Left lung (tissue), 10 donors: ENCODE measurements around the gene RAB3B. TPM values are rescaled to one million over a fixed set of nuclear protein-coding genes. Genes with fewer than 3 reads are reported as not detected.

Experiments
- ATAC-seq: fragments of 200-7000 bp; cut with Tn5 transposase; one replicate; pipeline ENCODE4 v1.9.1; 2020; ENCODE audit warnings: moderate library complexity
- DNase-seq, 4 donors: peaks; one replicate each; pipeline ENCODE4 v3.0.0-alpha.2; 2013 to 2020
- H3K27ac ChIP-seq, 2 donors: fragments of 200-600 bp; sonication (generic) in 1 of 2; one replicate each; pipeline versions ENCODE4 v1.5.0 to v1.8.0; 2020 to 2021
- H3K27me3 ChIP-seq, 2 donors: fragments of 200-600 bp; sonication (generic) in 1 of 2; one replicate each; pipeline versions ENCODE4 v1.5.0 to v1.8.0; 2020 to 2021
- H3K36me3 ChIP-seq, 2 donors: fragments of 200-600 bp; sonication (generic) in 1 of 2; one replicate each; pipeline versions ENCODE4 v1.5.0 to v1.8.0; 2020 to 2021
- H3K4me1 ChIP-seq, 2 donors: fragments of 200-600 bp; one replicate each; pipeline ENCODE4 v1.8.0; 2021
- H3K4me3 ChIP-seq, 2 donors: fragments of 200-600 bp; sonication (generic) in 1 of 2; one replicate each; pipeline versions ENCODE4 v1.5.0 to v1.8.0; 2020 to 2021; ENCODE audit warnings: mild to moderate bottlenecking in 1 of 2
- H3K9me3 ChIP-seq, 2 donors: fragments of 200-600 bp; sonication (generic) in 1 of 2; one replicate each; pipeline versions ENCODE4 v1.5.0 to v1.8.0; 2020 to 2021
- CTCF ChIP-seq, 2 donors: fragments of 200-600 bp; sonication (generic) in 1 of 2; IDR thresholded peaks; one replicate each; pipeline versions ENCODE4 v1.5.0 to v1.8.0; 2021; ENCODE audit warnings: antibody characterized with exemption in 2 of 2
- intact Hi-C, 2 donors: fragments of 100-400 bp; cut with DNase I; formaldehyde crosslinking; loops; one replicate each; pipeline versions ENCODE4 v1.11.2 to v1.14.2; 2022
- polyA plus RNA-seq, 6 donors: library from polyadenylated mRNA; unstranded; fragments of 120-200 nt; gene quantifications; one replicate each; pipeline ENCODE4 v1.2.1, GENCODE V29; 2013; ENCODE audit not compliant: insufficient read length in 6 of 6
- total RNA-seq, 2 donors: library from RNA; stranded (reverse); fragmentation: NEBNext Ultra II Directional; extraction: Animal tissue kit (Norgen Biotek cat#: 25700); gene quantifications; one replicate each; pipeline ENCODE4 v1.2.1, GENCODE V29; 2021
- donor health status: DM: no; HTN: yes; CAD: no.
- donor health status: DM: no; HTN: no; CAD: no.

The RAB3B gene
- total and polyA plus RNA-seq, 8 donors, result 0.05 to 0.63 (median 0.39) TPM

- intact Hi-C loops, result no loop called here
- DNase-seq, result no peak
- no peak for TF ChIP-seq CTCF (IDR thresholded peaks at IDR 0.05)
- no peak for ATAC-seq
- no peaks in the 10 kb centered on the region for H3K4me1 ChIP-seq
- no peaks in the 10 kb centered on the region for H3K9me3 ChIP-seq
- H3K27ac ChIP-seq, result no peak overlapping the region
- no peak overlapping the region for H3K4me3 ChIP-seq
- peaks cover 0 to 24% of the 10 kb centered on the region in 2 donors for H3K27me3 ChIP-seq
- no peaks in the 10 kb centered on the region for H3K36me3 ChIP-seq
Observed at GRCh38 chr1:51941528-51941927, 49.0 kb downstream of the RAB3B start.

- intact Hi-C loops, result no loop called here
- Histone ChIP-seq H3K9me3 (no peaks in the 10 kb centered on the region), H3K27ac (no peak overlapping the region), H3K27me3 (peaks cover 5 to 32% of the 10 kb centered on the region in 2 donors), H3K36me3 (no peaks in the 10 kb centered on the region), H3K4me3 (no peak overlapping the region), H3K4me1 (no peaks in the 10 kb centered on the region)
- no peak for TF ChIP-seq CTCF (IDR thresholded peaks at IDR 0.05)
- no peak for DNase-seq
- no peak for ATAC-seq
Observed at GRCh38 chr1:51937112-51937511, 53.4 kb downstream of the RAB3B start.

- no peaks in the 10 kb centered on the region for H3K36me3 ChIP-seq
- H3K27ac ChIP-seq, result no peak overlapping the region
- no peak for TF ChIP-seq CTCF (IDR thresholded peaks at IDR 0.05)
- H3K4me1 ChIP-seq, result no peaks in the 10 kb centered on the region
- H3K4me3 ChIP-seq, result no peak overlapping the region
- intact Hi-C loops, result no loop called here
- ATAC-seq, result no peak
- no peaks in the 10 kb centered on the region for H3K9me3 ChIP-seq
- DNase-seq, result no peak
- peaks cover 5 to 32% of the 10 kb centered on the region in 2 donors for H3K27me3 ChIP-seq
Observed at GRCh38 chr1:51936531-51936930, 54.0 kb downstream of the RAB3B start.

- Histone ChIP-seq H3K4me1 (no peaks in the 10 kb centered on the region), H3K36me3 (no peaks in the 10 kb centered on the region), H3K9me3 (no peaks in the 10 kb centered on the region), H3K27me3 (peaks cover 9 to 50% of the 10 kb centered on the region in 2 donors), H3K27ac (no peak overlapping the region), H3K4me3 (no peak overlapping the region)
- DNase-seq (no peak), ATAC-seq (no peak)
- intact Hi-C loops, result no loop called here
- TF ChIP-seq CTCF (IDR thresholded peaks at IDR 0.05), result no peak
Observed at GRCh38 chr1:51933344-51933743, 57.2 kb downstream of the RAB3B start.

- DNase-seq (no peak), ATAC-seq (no peak)
- Histone ChIP-seq H3K4me1 (no peaks in the 10 kb centered on the region), H3K9me3 (no peaks in the 10 kb centered on the region), H3K27me3 (peaks cover 5 to 65% of the 10 kb centered on the region in 2 donors), H3K27ac (no peak overlapping the region), H3K4me3 (no peak overlapping the region), H3K36me3 (no peaks in the 10 kb centered on the region)
- intact Hi-C loops, result no loop called here
- no peak for TF ChIP-seq CTCF (IDR thresholded peaks at IDR 0.05)
Observed at GRCh38 chr1:51930329-51930728, 60.2 kb downstream of the RAB3B start.
